GM12878 (cell line): Measurements from ENCODE around the gene ATP7B. TPM values are rescaled to one million over a fixed set of nuclear protein-coding genes. Genes with fewer than 3 reads are reported as not detected.

ENCODE experiments used
- ATAC-seq: fragments of 200-7000 bp; cut with Tn5 transposase; 3 replicates; pipeline ENCODE4 v1.9.1; 2020; ENCODE audit warnings: mild to moderate bottlenecking, moderate library complexity
- BruUV-seq: library from RNA; stranded (reverse); fragments of 400-500 nt; replicated peaks from 2 replicates; lab custom pipeline; 2021; lab: Mats Ljungman, UMichigan
- CTCF ChIA-PET: fragments of 300-600 bp; sonication (Branson Sonifier 250); formaldehyde crosslinking; extraction: SDS; loops from one replicate; lab custom pipeline; 2021; ENCODE audit warnings: inconsistent platforms; lab: Yijun Ruan, JAX
- POLR2A ChIA-PET: fragments of 350-600 bp; formaldehyde crosslinking; extraction: SDS; loops from one replicate; lab custom pipeline; 2021; ENCODE audit warnings: inconsistent platforms; lab: Charles Lee
- RAD21 ChIA-PET: fragments of 300-600 bp; sonication (Branson Sonifier 250); formaldehyde crosslinking; loops from one replicate; lab custom pipeline; 2023; ENCODE audit warnings: antibody characterized with exemption; ENCODE audit not compliant: unreplicated experiment; lab: Charles Lee
- SMC1A ChIA-PET: fragments of 300-600 bp; sonication (Branson Sonifier 250); formaldehyde crosslinking; loops from one replicate; lab custom pipeline; 2023; ENCODE audit not compliant: unreplicated experiment, uncharacterized antibody; lab: Charles Lee
- DNase-seq: peaks from one replicate; pipeline ENCODE4 v3.0.0-alpha.2; 2011; ENCODE audit warnings: low read depth, low spot score
- FAIRE-seq: peaks from 3 replicates; lab custom pipeline; 2011; peaks lifted over from hg19 to GRCh38; lab: Jason Lieb, UNC
- H2AFZ ChIP-seq: 2 replicates; pipeline ENCODE4 v1.6.0; 2011; ENCODE audit warnings: low read depth, low read length, control low read depth; ENCODE audit not compliant: control insufficient read depth
- H3K27ac ChIP-seq: 2 replicates; pipeline ENCODE4 v1.5.1; 2011; ENCODE audit warnings: control low read depth; ENCODE audit not compliant: control insufficient read depth, insufficient read depth
- H3K27me3 ChIP-seq, 2 experiments: replicated peaks in 1 of 2; 2 replicates each; pipeline versions ENCODE4 v1.6.0 to v1.6.1; 2011; ENCODE audit warnings: low read length in 1 of 2; ENCODE audit not compliant: control insufficient read depth in 2 of 2, insufficient read depth in 2 of 2
- H3K36me3 ChIP-seq, 2 experiments: 2 replicates each; pipeline ENCODE4 v1.5.1; 2011; ENCODE audit warnings: low read length in 1 of 2; ENCODE audit not compliant: control insufficient read depth in 2 of 2, insufficient read depth in 2 of 2
- H3K4me1 ChIP-seq: 2 replicates; pipeline ENCODE4 v1.6.1; 2011; ENCODE audit warnings: mild to moderate bottlenecking, low read length, moderate library complexity, mixed read lengths; ENCODE audit not compliant: control insufficient read depth, insufficient read depth
- H3K4me2 ChIP-seq: 2 replicates; pipeline ENCODE4 v1.6.0; 2011; ENCODE audit warnings: control low read depth; ENCODE audit not compliant: control insufficient read depth, insufficient read depth
- H3K4me3 ChIP-seq: fragments of 200-600 bp; sonication (generic); 2 replicates; pipeline ENCODE4 v1.5.1; 2016
- H3K79me2 ChIP-seq: 2 replicates; pipeline ENCODE4 v1.6.0; 2011; ENCODE audit warnings: low read length; ENCODE audit not compliant: control insufficient read depth, insufficient read depth
- H3K9ac ChIP-seq: 2 replicates; pipeline ENCODE4 v1.8.0; 2011; ENCODE audit warnings: low read length, control low read depth, mixed read lengths; ENCODE audit not compliant: control insufficient read depth, insufficient read depth
- H3K9me3 ChIP-seq: replicated peaks from 3 replicates; pipeline ENCODE4 v1.5.1; 2011; ENCODE audit warnings: mild to moderate bottlenecking, low read length; ENCODE audit not compliant: control insufficient read depth, insufficient read depth
- H4K20me1 ChIP-seq: 2 replicates; pipeline ENCODE4 v1.6.0; 2011; ENCODE audit not compliant: control insufficient read depth, insufficient read depth
- CEBPB ChIP-seq, 2 experiments: fragments of 150-350 bp in 1 of 2; IDR thresholded peaks; 2 replicates each; pipeline ENCODE4 v1.6.1; 2012 to 2014; ENCODE audit warnings: low read depth in 2 of 2, low read length in 2 of 2, borderline replicate concordance in 1 of 2, inconsistent platforms in 1 of 2
- NFXL1 ChIP-seq: fragments of 450-650 bp; IDR thresholded peaks from 2 replicates; pipeline ENCODE4 v1.6.1; 2017; ENCODE audit warnings: antibody characterized with exemption, mild to moderate bottlenecking, borderline replicate concordance
- NFYA ChIP-seq: IDR thresholded peaks from 2 replicates; pipeline ENCODE4 v1.6.1; 2011; ENCODE audit warnings: low read depth, mild to moderate bottlenecking, low read length, improper control_type of control experiment, borderline replicate concordance
- PAX8 ChIP-seq: fragments of 450-650 bp; IDR thresholded peaks from 2 replicates; pipeline ENCODE4 v1.6.1; 2017; ENCODE audit warnings: mild to moderate bottlenecking, moderate library complexity
- SREBF1 ChIP-seq: IDR thresholded peaks from 2 replicates; pipeline ENCODE4 v1.6.1; 2012; ENCODE audit warnings: mild to moderate bottlenecking, low read length
- STAT1 ChIP-seq: fragments of 450-650 bp; conservative IDR thresholded peaks from 2 replicates; pipeline ENCODE4 v1.6.1; 2014; ENCODE audit warnings: antibody characterized with exemption, mild to moderate bottlenecking
- YBX1 ChIP-seq: fragments of 450-650 bp; IDR thresholded peaks from 2 replicates; pipeline ENCODE4 v1.6.1; 2016; ENCODE audit warnings: antibody characterized with exemption
- ZNF384 ChIP-seq: IDR thresholded peaks from 2 replicates; pipeline ENCODE4 v1.6.1; 2012; ENCODE audit warnings: low read depth, mild to moderate bottlenecking, low read length, improper control_type of control experiment, borderline replicate concordance
- WGBS: methylation state at CpG from one replicate; pipeline ENCODE4 v1.1.6; 2016; ENCODE audit warnings: low lambda C conversion rate; ENCODE audit not compliant: insufficient replicate concordance, insufficient coverage; ENCODE audit errors: missing lambda C conversion rate; 5-methylcytosine and 5-hydroxymethylcytosine counted together
- in situ Hi-C: fragments of 300-500 bp; cut with MboI; formaldehyde crosslinking; loops from 9 replicates; pipeline ENCODE4 v1.14.3; 2018; ENCODE audit warnings: mixed read lengths
- intact Hi-C: fragments of 100-400 bp; cut with micrococcal nuclease; formaldehyde crosslinking; loops from one replicate; pipeline ENCODE4 v1.14.2; 2022; ENCODE audit not compliant: unreplicated experiment
- polyA plus RNA-seq, 11 experiments: library from polyadenylated mRNA; depleted of rRNA in 4 of 11; unstranded in 6 of 11; stranded (reverse) in 5 of 11; fragments of >200 nt; fragmentation: Nextera tagmentation in 4 of 11; fragmentation: Illumina TruSeq in 1 of 11; extraction: Ambion mirVana in 4 of 11; extraction: Trizol in 1 of 11; gene quantifications; 1 replicate in 1 of 11; 2 replicates in 10 of 11; pipeline versions ENCODE4 v1.2.1 to v1.2.3, GENCODE V29; 2011 to 2016; ENCODE audit warnings: inconsistent platforms in 2 of 11, missing spikeins in 2 of 11, low read depth in 1 of 11
- total RNA-seq, 4 experiments: library from RNA; depleted of rRNA in 3 of 4; stranded (reverse); fragments of >200 nt in 3 of 4; fragmentation: Illumina TruSeq in 1 of 4; extraction: Trizol in 1 of 4; gene quantifications; 2 replicates each; pipeline versions ENCODE4 v1.2.1 to v1.2.3, GENCODE V29; 2013 to 2021
- TF ChIP-seq, protein P1 (sequence below): fragments of 450-650 bp; IDR thresholded peaks from 2 replicates; pipeline ENCODE4 v1.6.1; 2017; ENCODE audit warnings: mild to moderate bottlenecking

Gene ATP7B
- total and polyA plus RNA-seq, 10 of the 15 experiments (the other 5 are each of a cell fraction or from before 2014, with no cell fraction given), result under 0.01 to 1.1 (median 0.06) TPM; not detected in 2

DNA sequence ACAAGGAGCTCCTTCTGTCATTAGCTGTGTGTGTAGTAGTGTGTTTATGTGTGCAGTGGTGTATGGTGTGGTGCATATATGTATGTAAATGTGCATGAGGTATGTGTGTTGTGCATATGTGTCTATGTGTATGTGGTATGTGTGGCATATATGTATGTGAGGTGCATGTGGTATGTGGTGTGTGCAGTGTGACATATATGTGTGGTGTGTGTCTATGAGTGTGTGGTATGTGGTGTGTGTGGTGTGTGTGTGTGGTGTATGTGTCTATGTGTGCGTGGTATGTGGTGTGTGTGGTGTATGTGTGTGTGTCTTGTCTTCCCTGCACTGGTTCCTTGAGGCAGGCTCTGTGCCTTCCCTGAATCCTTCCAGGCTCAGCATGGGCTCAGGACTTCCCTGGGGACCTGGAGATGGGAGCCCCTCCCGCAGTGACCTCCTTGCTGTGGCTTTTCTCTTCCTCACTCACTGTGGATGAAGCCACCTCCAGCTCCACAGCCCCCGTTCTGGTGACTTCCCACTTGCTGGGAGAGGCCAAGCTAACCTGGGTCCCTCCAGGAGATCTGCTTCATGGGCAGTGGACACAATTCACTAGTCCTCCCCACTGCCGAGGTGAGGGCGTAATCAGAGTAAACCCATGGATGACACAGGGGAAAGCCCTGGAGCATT lies 85.3 kb downstream of the ATP7B start (continued):
- no peak for TF ChIP-seq STAT1
- TF ChIP-seq ZNF384, result no peak

DNA sequence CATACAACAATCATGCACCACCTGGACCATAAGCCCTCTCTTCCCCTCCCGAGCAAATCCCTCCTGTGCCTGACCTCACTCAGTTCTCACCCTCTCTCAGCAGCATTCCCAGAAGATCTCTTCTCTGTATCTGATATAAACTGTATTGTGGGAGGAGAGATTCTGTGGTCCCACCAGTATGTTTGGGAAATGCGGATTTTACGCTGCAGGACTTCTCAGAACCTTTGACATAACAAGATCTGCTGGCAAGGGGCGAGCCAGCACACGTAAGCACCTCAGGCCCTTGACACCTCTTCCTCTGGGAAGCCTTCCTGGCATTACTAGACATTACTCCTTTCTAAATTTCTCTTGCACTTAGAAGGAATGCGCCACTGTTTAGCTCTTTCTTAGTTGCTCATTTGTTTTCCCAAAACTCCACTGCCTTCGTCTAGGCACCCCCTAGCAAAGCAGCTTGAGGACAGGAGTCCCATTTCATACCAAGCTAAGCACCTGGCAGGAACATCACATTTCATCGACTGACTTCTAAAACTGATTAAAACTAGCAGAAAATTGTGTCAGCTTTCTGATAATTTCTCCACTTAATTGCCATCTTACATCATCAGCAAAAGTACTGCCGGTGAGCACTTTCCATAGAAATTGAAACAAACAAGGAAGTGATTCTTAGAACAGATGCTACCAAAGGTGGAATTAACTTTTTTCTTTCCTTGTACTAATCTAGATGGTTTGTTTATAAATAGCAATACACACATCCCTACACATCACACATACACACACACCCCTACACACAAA lies 86.3 kb downstream of the ATP7B start:
- Histone ChIP-seq H3K79me2 (no peaks in the 10 kb centered on the region), H3K4me3 (no peak overlapping the region), H2AFZ (no peak overlapping the region), H3K9me3 (no peaks in the 10 kb centered on the region), H3K27ac (no peak overlapping the region), H3K36me3 (no peaks in the 10 kb centered on the region), H3K27me3 (peaks cover 7 to 14% of the 10 kb centered on the region in 2 experiments), H3K4me1 (no peaks in the 10 kb centered on the region), H3K9ac (no peak overlapping the region), H4K20me1 (no peaks in the 10 kb centered on the region; the same call in 1 of the 2 replicates), H3K4me2 (no peak overlapping the region)
- in situ Hi-C loops, result no loop called here
- ChIA-PET SMC1A (interaction anchor here (0.6 kb wide), 1 partner anchor 1826 kb away, joined by 3 read pairs; no protein-coding TSS in a partner anchor), CTCF (interaction anchor here (1.0 to 1.4 kb wide), 3 partner anchors 12 to 203 kb away, joined by 4 to 5 read pairs (median 4); no protein-coding TSS in a partner anchor), RAD21 (interaction anchor here (0.7 to 1.0 kb wide), 2 partner anchors 12 to 15 kb away, joined by 3 read pairs; no protein-coding TSS in a partner anchor), POLR2A (no interaction called here)
- intact Hi-C loops, result no loop called here
- BruUV-seq, result no TSS peak
- 30% methylated on average over 9 of the region's 9 CpGs for WGBS
- DNase-seq (no peak), FAIRE-seq (no peak), ATAC-seq (no peak)
- TF ChIP-seq, protein P1, sequence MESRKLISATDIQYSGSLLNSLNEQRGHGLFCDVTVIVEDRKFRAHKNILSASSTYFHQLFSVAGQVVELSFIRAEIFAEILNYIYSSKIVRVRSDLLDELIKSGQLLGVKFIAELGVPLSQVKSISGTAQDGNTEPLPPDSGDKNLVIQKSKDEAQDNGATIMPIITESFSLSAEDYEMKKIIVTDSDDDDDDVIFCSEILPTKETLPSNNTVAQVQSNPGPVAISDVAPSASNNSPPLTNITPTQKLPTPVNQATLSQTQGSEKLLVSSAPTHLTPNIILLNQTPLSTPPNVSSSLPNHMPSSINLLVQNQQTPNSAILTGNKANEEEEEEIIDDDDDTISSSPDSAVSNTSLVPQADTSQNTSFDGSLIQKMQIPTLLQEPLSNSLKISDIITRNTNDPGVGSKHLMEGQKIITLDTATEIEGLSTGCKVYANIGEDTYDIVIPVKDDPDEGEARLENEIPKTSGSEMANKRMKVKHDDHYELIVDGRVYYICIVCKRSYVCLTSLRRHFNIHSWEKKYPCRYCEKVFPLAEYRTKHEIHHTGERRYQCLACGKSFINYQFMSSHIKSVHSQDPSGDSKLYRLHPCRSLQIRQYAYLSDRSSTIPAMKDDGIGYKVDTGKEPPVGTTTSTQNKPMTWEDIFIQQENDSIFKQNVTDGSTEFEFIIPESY, result no peak
- TF ChIP-seq YBX1 (no peak), SREBF1 (no peak), NFXL1 (no peak), NFYA (no peak), CEBPB (IDR thresholded peaks at IDR 0.05; ENCODE audit: borderline replicate concordance in 1 of 2, low read depth in 2 of 2, low read length in 2 of 2) (no peak), PAX8 (no peak)
